Loucy (cell line): ENCODE data around the gene CTNNA2.

Source experiments
- H2AFZ ChIP-seq: fragments of 200-600 bp; sonication (generic); 2 replicates; pipeline ENCODE4 v1.6.0; 2016; ENCODE audit warnings: antibody characterized with exemption, mild to moderate bottlenecking, low read length, moderate library complexity
- H3F3A ChIP-seq: fragments of 200-600 bp; 2 replicates; pipeline ENCODE4 v1.6.0; 2016; ENCODE audit warnings: antibody characterized with exemption, low read depth, mild to moderate bottlenecking
- H3K27me3 ChIP-seq: fragments of 200-600 bp; sonication (generic); 2 replicates; pipeline ENCODE4 v1.6.1; 2014; ENCODE audit warnings: low read length, mild to moderate bottlenecking; ENCODE audit not compliant: insufficient read depth, poor library complexity, severe bottlenecking
- H3K36me3 ChIP-seq: fragments of 200-600 bp; sonication (generic); 2 replicates; pipeline ENCODE4 v1.6.1; 2016; ENCODE audit warnings: low read length; ENCODE audit not compliant: insufficient read depth
- H3K4me1 ChIP-seq: fragments of 200-600 bp; sonication (generic); 2 replicates; pipeline ENCODE4 v1.5.1; 2014; ENCODE audit warnings: low read length, mild to moderate bottlenecking; ENCODE audit not compliant: insufficient read depth, poor library complexity, severe bottlenecking
- H3K4me2 ChIP-seq: fragments of 200-600 bp; sonication (generic); 2 replicates; pipeline ENCODE4 v1.6.0; 2014; ENCODE audit warnings: antibody characterized with exemption, low read length, low read depth, mild to moderate bottlenecking; ENCODE audit not compliant: poor library complexity, severe bottlenecking
- H3K4me3 ChIP-seq: fragments of 200-600 bp; sonication (generic); 2 replicates; pipeline ENCODE4 v1.5.1; 2014; ENCODE audit warnings: low read length, mild to moderate bottlenecking, mixed read lengths; ENCODE audit not compliant: poor library complexity, severe bottlenecking
- H3K79me2 ChIP-seq: fragments of 200-600 bp; sonication (generic); 2 replicates; pipeline ENCODE4 v1.6.1; 2014; ENCODE audit warnings: low read length; ENCODE audit not compliant: insufficient read depth
- H3K9ac ChIP-seq: fragments of 200-600 bp; sonication (generic); 2 replicates; pipeline ENCODE4 v1.6.0; 2014; ENCODE audit warnings: mild to moderate bottlenecking, low read depth, low read length, moderate library complexity; ENCODE audit not compliant: poor library complexity, severe bottlenecking
- H3K9me2 ChIP-seq: fragments of 200-600 bp; sonication (generic); replicated peaks from 2 replicates; pipeline ENCODE4 v1.6.1; 2016; ENCODE audit warnings: low read depth, low read length, mixed read lengths
- H3K9me3 ChIP-seq: fragments of 200-600 bp; sonication (generic); 2 replicates; pipeline ENCODE4 v1.6.1; 2014; ENCODE audit warnings: mild to moderate bottlenecking, antibody characterized with exemption, low read length, low read depth; ENCODE audit not compliant: insufficient read depth
- H4K20me1 ChIP-seq: fragments of 200-600 bp; sonication (generic); 2 replicates; pipeline ENCODE4 v1.6.0; 2014; ENCODE audit warnings: antibody characterized with exemption, low read length, mild to moderate bottlenecking; ENCODE audit not compliant: insufficient read depth, poor library complexity, severe bottlenecking
- CTCF ChIP-seq: fragments of 200-600 bp; sonication (generic); conservative IDR thresholded peaks from 2 replicates; pipeline ENCODE4 v1.5.1; 2014; ENCODE audit warnings: mild to moderate bottlenecking, antibody characterized with exemption, low read length
- EZH2phosphoT487 ChIP-seq: fragments of 200-600 bp; IDR thresholded peaks from 2 replicates; pipeline ENCODE4 v1.6.1; 2018; ENCODE audit warnings: antibody characterized with exemption, mild to moderate bottlenecking, moderate library complexity, borderline replicate concordance

Gene CTNNA2

GRCh38 chr2:79576451-79576850, 63.6 kb downstream of the CTNNA2 start:
- Histone ChIP-seq H3K27me3 (no peaks in the 10 kb centered on the region), H3F3A (no peaks in the 10 kb centered on the region), H3K36me3 (no peaks in the 10 kb centered on the region), H3K4me1 (no peaks in the 10 kb centered on the region), H3K79me2 (no peaks in the 10 kb centered on the region), H3K4me2 (no peak overlapping the region), H3K9me2 (no peaks in the 10 kb centered on the region; the same call in 1 of the 2 replicates), H3K9ac (no peak overlapping the region), H3K4me3 (no peak overlapping the region), H3K9me3 (no peaks in the 10 kb centered on the region), H2AFZ (no peak overlapping the region), H4K20me1 (no peaks in the 10 kb centered on the region)
- TF ChIP-seq CTCF, result no peak
- TF ChIP-seq EZH2phosphoT487, result no peak

DNA sequence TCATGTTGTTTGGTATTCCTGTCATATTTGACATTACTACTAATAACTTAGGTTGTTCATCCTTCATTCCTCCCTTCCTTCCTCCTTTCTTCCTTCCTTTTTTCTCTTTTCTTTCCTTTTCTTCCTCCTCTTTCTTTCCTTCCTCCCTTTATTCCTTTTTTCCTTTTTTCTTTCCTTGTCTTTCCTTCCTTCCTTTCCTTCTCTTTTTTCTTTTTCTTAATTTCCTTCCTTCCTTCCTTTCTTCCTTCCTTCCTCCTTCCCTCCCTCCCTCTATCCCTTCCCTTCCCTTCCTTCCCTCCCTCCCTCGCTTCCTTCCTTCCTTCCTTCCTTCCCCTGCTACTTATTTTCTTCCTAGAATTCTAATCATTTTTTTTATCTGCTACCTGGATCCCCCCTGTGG, 66.1 kb downstream of the CTNNA2 start:
- H3K4me1 ChIP-seq, result no peaks in the 10 kb centered on the region
- no peak for TF ChIP-seq CTCF
- no peak for TF ChIP-seq EZH2phosphoT487
- H3F3A ChIP-seq, result no peaks in the 10 kb centered on the region

DNA sequence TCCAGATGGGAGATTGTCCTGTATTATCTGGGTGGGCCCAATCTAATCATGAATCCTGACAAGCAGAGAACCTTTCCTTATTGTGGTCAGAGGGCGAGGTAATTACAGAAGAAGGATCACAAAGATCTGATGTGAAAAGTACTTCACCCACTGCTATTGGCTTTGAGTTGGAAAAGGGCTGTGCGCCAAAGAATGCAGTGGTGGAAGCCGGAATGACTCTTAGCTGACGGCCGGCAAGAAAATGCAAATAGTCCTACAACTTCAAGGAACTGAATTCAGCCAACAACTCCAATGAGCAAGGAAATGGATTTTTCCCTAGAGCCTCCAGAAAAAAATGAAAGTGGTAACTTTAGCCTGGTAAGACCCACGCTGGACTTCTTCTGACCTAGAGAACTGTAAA, 67.3 kb downstream of the CTNNA2 start:
- Histone ChIP-seq H3K27me3 (no peaks in the 10 kb centered on the region), H3K9ac (no peak overlapping the region), H3K9me2 (no peaks in the 10 kb centered on the region), H4K20me1 (no peaks in the 10 kb centered on the region), H3K79me2 (no peaks in the 10 kb centered on the region), H3K4me1 (no peaks in the 10 kb centered on the region), H2AFZ (no peak overlapping the region), H3K36me3 (no peaks in the 10 kb centered on the region), H3K9me3 (no peaks in the 10 kb centered on the region), H3F3A (no peaks in the 10 kb centered on the region), H3K4me3 (no peak overlapping the region), H3K4me2 (no peak overlapping the region)
- no peak for TF ChIP-seq CTCF
- no peak for TF ChIP-seq EZH2phosphoT487

More for the DNA sequence above, 66.1 kb downstream of the CTNNA2 start:
- H3K36me3 ChIP-seq, result no peaks in the 10 kb centered on the region
- no peak overlapping the region for H3K9ac ChIP-seq
- no peaks in the 10 kb centered on the region for H3K9me2 ChIP-seq
- no peak overlapping the region for H3K4me3 ChIP-seq
- H3K9me3 ChIP-seq, result no peaks in the 10 kb centered on the region
- H2AFZ ChIP-seq, result no peak overlapping the region
- H4K20me1 ChIP-seq, result no peaks in the 10 kb centered on the region
- no peak overlapping the region for H3K4me2 ChIP-seq
- H3K79me2 ChIP-seq, result no peaks in the 10 kb centered on the region
- H3K27me3 ChIP-seq, result no peaks in the 10 kb centered on the region
